SK-N-SH (cell line): ENCODE results near the gene SERPINI1. TPM values are rescaled to one million over a fixed set of nuclear protein-coding genes. Genes with fewer than 3 reads are reported as not detected.

Experiments used
- CTCF ChIA-PET: fragments of 300-600, 350-600 bp; formaldehyde crosslinking; extraction: SDS; loops from one replicate; lab custom pipeline; 2021; lab: Yijun Ruan, JAX
- POLR2A ChIA-PET: fragments of 350-600 bp; sonication (Branson Sonifier 250); formaldehyde crosslinking; extraction: SDS; loops from one replicate; lab custom pipeline; 2020; ENCODE audit warnings: antibody characterized with exemption, inconsistent platforms; lab: Yijun Ruan, JAX
- DNase-seq: peaks from one replicate; pipeline ENCODE4 v3.0.0; 2012
- H2AFZ ChIP-seq: fragments of 200-600 bp; sonication (generic); 2 replicates; pipeline ENCODE4 v1.8.1; 2016; ENCODE audit warnings: antibody characterized with exemption, mild to moderate bottlenecking, low read depth
- H3F3A ChIP-seq: fragments of 200-600 bp; sonication (generic); replicated peaks from 2 replicates; pipeline ENCODE3; 2016; ENCODE audit warnings: antibody characterized with exemption, mild to moderate bottlenecking; ENCODE audit not compliant: insufficient read depth
- H3K27ac ChIP-seq, 2 experiments: fragments of 200-500 bp in 1 of 2; fragments of 200-600 bp in 1 of 2; sonication (Bioruptor generic) in 1 of 2; sonication (generic), shearing (Covaris generic) in 1 of 2; 2 replicates each; pipeline versions ENCODE4 v1.5.1 to v1.6.1; 2014 to 2016; ENCODE audit warnings: low read depth in 2 of 2, inconsistent platforms in 1 of 2, low read length in 1 of 2, mild to moderate bottlenecking in 1 of 2, mixed read lengths in 1 of 2
- H3K27me3 ChIP-seq: fragments of 200-600 bp; sonication (generic), shearing (Covaris generic); 2 replicates; pipeline ENCODE4 v1.6.1; 2016; ENCODE audit warnings: mixed run types; ENCODE audit not compliant: insufficient read depth
- H3K36me3 ChIP-seq, 2 experiments: fragments of 200-500 bp in 1 of 2; fragments of 200-600 bp in 1 of 2; sonication (Bioruptor generic) in 1 of 2; sonication (generic) in 1 of 2; replicated peaks in 1 of 2; 2 replicates each; pipeline versions ENCODE3 to v1.5.1; 2014 to 2016; ENCODE audit warnings: low read length in 1 of 2, mild to moderate bottlenecking in 1 of 2; ENCODE audit not compliant: insufficient read depth in 2 of 2, control insufficient read depth in 1 of 2
- H3K4me1 ChIP-seq, 2 experiments: fragments of 200-500 bp in 1 of 2; fragments of 200-600 bp in 1 of 2; sonication (Bioruptor generic) in 1 of 2; sonication (generic), shearing (Covaris generic) in 1 of 2; 2 replicates each; pipeline versions ENCODE4 v1.5.1 to v1.6.1; 2014 to 2016; ENCODE audit warnings: low read depth in 1 of 2, low read length in 1 of 2, mixed run types in 1 of 2; ENCODE audit not compliant: insufficient read depth in 2 of 2, control insufficient read depth in 1 of 2
- H3K4me2 ChIP-seq: fragments of 200-600 bp; sonication (generic), shearing (Covaris generic); 2 replicates; pipeline ENCODE4 v1.6.1; 2017; ENCODE audit warnings: mixed run types
- H3K4me3 ChIP-seq, 2 experiments: fragments of 200-500 bp in 1 of 2; fragments of 200-600 bp in 1 of 2; sonication (Bioruptor generic) in 1 of 2; sonication (generic), shearing (Covaris generic) in 1 of 2; 2 replicates each; pipeline versions ENCODE4 v1.5.1 to v1.8.1; 2014 to 2016; ENCODE audit warnings: low read depth in 2 of 2, inconsistent platforms in 1 of 2, low read length in 1 of 2, mild to moderate bottlenecking in 1 of 2, mixed read lengths in 1 of 2, moderate library complexity in 1 of 2
- H3K79me2 ChIP-seq: fragments of 200-600 bp; sonication (generic); 2 replicates; pipeline ENCODE4 v1.8.1; 2017; ENCODE audit warnings: mild to moderate bottlenecking; ENCODE audit not compliant: insufficient read depth
- H3K9ac ChIP-seq: fragments of 200-600 bp; sonication (generic); 2 replicates; pipeline ENCODE4 v1.6.1; 2017; ENCODE audit warnings: mixed run types
- H3K9me2 ChIP-seq: fragments of 200-600 bp; sonication (generic); 2 replicates; pipeline ENCODE4 v1.6.1; 2017; ENCODE audit warnings: mixed run types
- H3K9me3 ChIP-seq: fragments of 200-600 bp; sonication (generic); 2 replicates; pipeline ENCODE4 v1.6.1; 2017; ENCODE audit warnings: mixed run types, mild to moderate bottlenecking, moderate library complexity
- H4K20me1 ChIP-seq: fragments of 200-600 bp; sonication (generic); 2 replicates; pipeline ENCODE4 v1.6.1; 2017; ENCODE audit warnings: mild to moderate bottlenecking, mixed run types; ENCODE audit not compliant: insufficient read depth
- EP300 ChIP-seq, 2 experiments: IDR thresholded peaks; 2 replicates each; pipeline versions ENCODE4 v1.4.0 to v1.6.1; 2012; ENCODE audit warnings: borderline replicate concordance in 1 of 2, low read depth in 1 of 2, low read length in 1 of 2
- GATA2 ChIP-seq: sonication (generic); formaldehyde crosslinking; IDR thresholded peaks from 2 replicates; pipeline ENCODE4 v1.5.0; 2020; ENCODE audit warnings: mild to moderate bottlenecking, missing genetic modification reagents
- MXI1 ChIP-seq: IDR thresholded peaks from 2 replicates; pipeline ENCODE4 v1.6.1; 2012; ENCODE audit warnings: mild to moderate bottlenecking, low read depth, low read length, improper control_type of control experiment
- NFIC ChIP-seq: IDR thresholded peaks from 2 replicates; pipeline ENCODE4 v1.4.0; 2012; ENCODE audit warnings: borderline replicate concordance
- NRF1 ChIP-seq: IDR thresholded peaks from 2 replicates; pipeline ENCODE4 v1.6.1; 2012; ENCODE audit warnings: low read depth, mild to moderate bottlenecking, low read length
- POLR2AphosphoS5 ChIP-seq: IDR thresholded peaks from 2 replicates; pipeline ENCODE4 v1.6.1; 2012; ENCODE audit warnings: low read depth, low read length
- RCOR1 ChIP-seq: fragments of 150-350 bp; IDR thresholded peaks from 2 replicates; pipeline ENCODE4 v1.6.1; 2017; ENCODE audit warnings: antibody characterized with exemption, low read length
- REST ChIP-seq: IDR thresholded peaks from 2 replicates; pipeline ENCODE4 v1.6.1; 2012; ENCODE audit warnings: mild to moderate bottlenecking, low read depth, low read length, moderate library complexity
- TAF1 ChIP-seq: IDR thresholded peaks from 2 replicates; pipeline ENCODE4 v1.6.1; 2012; ENCODE audit warnings: low read depth, mild to moderate bottlenecking, low read length, moderate library complexity, borderline replicate concordance
- TEAD4 ChIP-seq: IDR thresholded peaks from 2 replicates; pipeline ENCODE4 v1.4.0; 2012; ENCODE audit warnings: mild to moderate bottlenecking, borderline replicate concordance; ENCODE audit not compliant: insufficient read depth
- WGBS: methylation state at CpG from one replicate; pipeline ENCODE4 v1.1.6; 2017; ENCODE audit warnings: low lambda C conversion rate; 5-methylcytosine and 5-hydroxymethylcytosine counted together
- polyA plus RNA-seq, 3 experiments: library from polyadenylated mRNA; depleted of rRNA; stranded (reverse); fragments of >200 nt; gene quantifications; 2 replicates each; pipeline ENCODE4 v1.2.3, GENCODE V29; 2012
- TF ChIP-seq, protein P1 (sequence below): IDR thresholded peaks from 2 replicates; pipeline ENCODE4; 2012
- TF ChIP-seq, protein P2 (sequence below): IDR thresholded peaks from 2 replicates; pipeline ENCODE4 v1.4.0; 2012; ENCODE audit warnings: low read depth

Gene SERPINI1
- polyA plus RNA-seq, 1 of the 3 experiments (the other 2 are of a cell fraction), result 1.9 TPM

DNA sequence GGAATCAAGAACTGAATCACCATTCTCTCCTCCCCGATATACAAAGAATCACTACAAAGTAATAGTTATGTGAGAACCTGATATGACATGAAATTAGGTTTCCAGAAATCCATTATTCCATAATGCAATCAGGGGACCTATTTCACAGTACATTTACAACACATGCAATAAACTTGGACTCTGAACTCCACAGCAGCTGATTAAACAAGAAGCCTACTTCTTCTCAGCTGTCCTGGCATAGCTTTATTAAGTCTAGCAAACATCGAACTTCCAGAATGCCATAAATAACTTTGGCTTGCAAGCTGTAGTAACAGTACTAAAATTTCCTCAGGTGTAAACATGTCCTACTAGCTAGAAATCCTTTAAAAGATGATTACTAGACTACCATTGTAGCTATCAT is 18.6 kb upstream of the SERPINI1 start:
- H3K9me2 ChIP-seq, result no peaks in the 10 kb centered on the region
- no peaks in the 10 kb centered on the region for H3K27me3 ChIP-seq
- ChIA-PET POLR2A (no interaction called here), CTCF (interaction anchor here (0.8 kb wide), 1 partner anchor 24 kb away, joined by 3 read pairs; no protein-coding TSS in a partner anchor)
- 94% methylated on average over 2 of the region's 2 CpGs for WGBS
- H3K4me1 ChIP-seq, result no peaks in the 10 kb centered on the region
- no peak for DNase-seq
- peaks cover 38% of the 10 kb centered on the region for H4K20me1 ChIP-seq
- TF ChIP-seq POLR2AphosphoS5 (no peak), TEAD4 (no peak)
- peaks cover 80% of the 10 kb centered on the region for H3K79me2 ChIP-seq
- no peak overlapping the region for H2AFZ ChIP-seq
- H3K4me3 ChIP-seq, result no peak overlapping the region
- no peak overlapping the region for H3K27ac ChIP-seq
- H3F3A ChIP-seq, result no peaks in the 10 kb centered on the region
- no peak overlapping the region for H3K4me2 ChIP-seq
- peaks cover 39 to 49% of the 10 kb centered on the region in 2 experiments for H3K36me3 ChIP-seq
- no peaks in the 10 kb centered on the region for H3K9me3 ChIP-seq
- no peak overlapping the region for H3K9ac ChIP-seq

DNA sequence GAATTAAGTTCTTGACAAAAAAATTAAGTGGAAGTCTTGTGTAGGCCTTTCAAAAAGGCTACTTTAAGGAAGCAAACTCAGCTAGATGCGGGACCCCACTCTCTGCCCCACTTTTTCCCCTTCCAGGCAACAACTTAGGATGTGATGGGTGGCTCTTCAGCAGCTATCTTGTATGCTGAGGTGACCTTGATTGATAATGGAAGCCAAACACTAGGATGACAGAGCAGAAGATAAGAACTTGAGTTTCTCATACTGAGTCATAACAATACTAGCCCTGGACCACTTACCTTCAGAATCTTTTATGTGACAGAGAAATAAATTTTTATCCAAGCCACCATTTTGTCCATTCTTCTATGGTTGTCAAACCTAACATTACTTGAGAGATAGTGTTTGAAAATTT is 16.9 kb upstream of the SERPINI1 start:
- peaks cover 39 to 44% of the 10 kb centered on the region in 2 experiments for H3K36me3 ChIP-seq
- peaks cover 80% of the 10 kb centered on the region for H3K79me2 ChIP-seq
- H3F3A ChIP-seq, result no peaks in the 10 kb centered on the region
- no peaks in the 10 kb centered on the region for H3K27me3 ChIP-seq
- ChIA-PET CTCF (no interaction called here), POLR2A (no interaction called here)
- no peak overlapping the region for H2AFZ ChIP-seq
- no peaks in the 10 kb centered on the region for H3K4me1 ChIP-seq
- no peak overlapping the region for H3K27ac ChIP-seq
- no peak overlapping the region for H3K4me3 ChIP-seq
- no peak overlapping the region for H3K9ac ChIP-seq
- H4K20me1 ChIP-seq, result peaks cover 43% of the 10 kb centered on the region
- no peak for TF ChIP-seq POLR2AphosphoS5
- no peak for TF ChIP-seq NRF1
- TF ChIP-seq, protein P1, sequence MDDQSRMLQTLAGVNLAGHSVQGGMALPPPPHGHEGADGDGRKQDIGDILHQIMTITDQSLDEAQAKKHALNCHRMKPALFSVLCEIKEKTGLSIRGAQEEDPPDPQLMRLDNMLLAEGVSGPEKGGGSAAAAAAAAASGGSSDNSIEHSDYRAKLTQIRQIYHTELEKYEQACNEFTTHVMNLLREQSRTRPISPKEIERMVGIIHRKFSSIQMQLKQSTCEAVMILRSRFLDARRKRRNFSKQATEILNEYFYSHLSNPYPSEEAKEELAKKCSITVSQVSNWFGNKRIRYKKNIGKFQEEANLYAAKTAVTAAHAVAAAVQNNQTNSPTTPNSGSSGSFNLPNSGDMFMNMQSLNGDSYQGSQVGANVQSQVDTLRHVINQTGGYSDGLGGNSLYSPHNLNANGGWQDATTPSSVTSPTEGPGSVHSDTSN, result no peak
- 89% methylated on average over 1 of the region's 1 CpG for WGBS
- H3K9me2 ChIP-seq, result no peaks in the 10 kb centered on the region
- no peaks in the 10 kb centered on the region for H3K9me3 ChIP-seq
- H3K4me2 ChIP-seq, result no peak overlapping the region
- DNase-seq, result no peak

DNA sequence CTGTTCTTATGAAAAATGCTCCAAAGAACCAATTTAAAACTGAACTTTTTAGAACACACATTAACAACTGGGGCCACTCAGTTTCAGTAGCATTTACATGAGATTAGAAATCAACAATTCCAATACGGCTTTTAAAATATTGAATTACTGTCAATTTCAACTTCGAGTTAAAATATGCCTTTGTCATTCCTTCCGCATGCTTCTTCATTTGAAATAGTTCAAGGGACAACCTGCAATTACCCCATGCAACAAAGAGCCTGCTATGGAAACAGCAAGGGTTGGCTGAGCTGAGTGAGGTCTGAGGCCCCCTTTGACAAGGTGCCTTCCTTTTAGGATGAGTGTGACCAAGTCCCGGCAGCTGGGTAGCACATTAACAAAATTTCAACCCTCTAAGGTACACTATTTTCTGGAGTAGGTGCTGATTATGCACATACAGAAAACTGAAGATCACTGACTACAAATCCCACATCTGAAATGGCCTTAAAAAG is 12.5 kb upstream of the SERPINI1 start:
- Histone ChIP-seq H3K4me2 (no peak overlapping the region), H3K9me2 (no peaks in the 10 kb centered on the region), H3K9ac (no peak overlapping the region), H2AFZ (no peak overlapping the region), H3F3A (no peaks in the 10 kb centered on the region), H3K9me3 (no peaks in the 10 kb centered on the region), H3K27ac (no peak overlapping the region), H4K20me1 (peaks cover 62% of the 10 kb centered on the region), H3K4me1 (no peaks in the 10 kb centered on the region), H3K36me3 (peaks cover 27 to 32% of the 10 kb centered on the region in 2 experiments), H3K27me3 (no peaks in the 10 kb centered on the region), H3K79me2 (peaks cover 96% of the 10 kb centered on the region), H3K4me3 (no peak overlapping the region)
- 88% methylated on average over 4 of the region's 4 CpGs for WGBS
- no peak for TF ChIP-seq TAF1
- TF ChIP-seq, protein P2, sequence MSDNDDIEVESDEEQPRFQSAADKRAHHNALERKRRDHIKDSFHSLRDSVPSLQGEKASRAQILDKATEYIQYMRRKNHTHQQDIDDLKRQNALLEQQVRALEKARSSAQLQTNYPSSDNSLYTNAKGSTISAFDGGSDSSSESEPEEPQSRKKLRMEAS, result no peak
- TF ChIP-seq, protein P1, result no peak
- no peak for TF ChIP-seq POLR2AphosphoS5
- no peak for TF ChIP-seq EP300 (IDR thresholded peaks at IDR 0.05; ENCODE audit: borderline replicate concordance in 1 of 2, low read depth in 1 of 2, low read length in 1 of 2)
- no peak for TF ChIP-seq TEAD4
- no peak for TF ChIP-seq RCOR1
- no peak for TF ChIP-seq NFIC
- TF ChIP-seq GATA2 (CRISPR knock-in tag), result no peak
- no peak for TF ChIP-seq REST
- no peak for TF ChIP-seq MXI1
- ChIA-PET POLR2A (interaction anchor here (1.2 kb wide), 1 partner anchor 13 kb away, joined by 3 read pairs; the partner anchor contains the start of gene SERPINI1), CTCF (interaction anchor here (0.6 to 1.5 kb wide), 2 partner anchors 17 to 343 kb away, joined by 3 read pairs; partner anchors contain the start of gene ZBBX)
- DNase-seq, result no peak
